ENCODE measurements around the gene PCBP4. TPM values are rescaled to one million over a fixed set of nuclear protein-coding genes. Genes with fewer than 3 reads are reported as not detected.

PCBP4 gene
- total and polyA plus RNA-seq, 2 experiments from 2014 or later: 40.4 to 71.2 TPM

GRCh38 chr3:51961602-51962569 lies 5.4 kb downstream of the PCBP4 start:
- H3K4me3 ChIP-seq: no peak overlapping the region
- H3K9ac ChIP-seq: no peak overlapping the region
- TF ChIP-seq EZH2phosphoT487 (IDR thresholded peaks at IDR 0.05; ENCODE audit: insufficient read depth, low read depth): no peak
- TF ChIP-seq EZH2 (IDR thresholded peaks at IDR 0.05; ENCODE audit: insufficient read depth, poor library complexity, severe bottlenecking): no peak
- H3F3A ChIP-seq (ENCODE audit: insufficient read depth): no peaks in the 10 kb centered on the region
- no peaks in the 10 kb centered on the region for H4K20me1 ChIP-seq (ENCODE audit: insufficient read depth)
- no peak overlapping the region for H2AFZ ChIP-seq
- no peak overlapping the region for H3K27ac ChIP-seq
- 0 out of 2 replicates have a peak, but pooled peaks cover 6% of the 10 kb centered on the region for H3K4me1 ChIP-seq (ENCODE audit: insufficient read depth)
- peaks cover 24% of the 10 kb centered on the region; the same call in 1 of the 2 replicates for H3K79me2 ChIP-seq (ENCODE audit: insufficient read depth)
- no peaks in the 10 kb centered on the region for H3K27me3 ChIP-seq (replicated peaks; ENCODE audit: insufficient read depth)
- H3K4me2 ChIP-seq (ENCODE audit: unreplicated experiment): no peak overlapping the region
- in situ Hi-C loops (cut with MboI): no loop called here
- 67 to 68% methylated on average over 9 of the region's 9 CpGs for WGBS, 2 experiments (ENCODE audit: low coverage in 1 of 2, low lambda C conversion rate in 2 of 2, missing lambda C conversion rate in 2 of 2)
- no peaks in the 10 kb centered on the region for H3K36me3 ChIP-seq (ENCODE audit: low read depth)
- DNase-seq: no peak
- H3K9me2 ChIP-seq (ENCODE audit: insufficient read depth): no peaks in the 10 kb centered on the region
- H3K9me3 ChIP-seq (ENCODE audit: low read depth): no peaks in the 10 kb centered on the region

GRCh38 chr3:51961011-51961410 lies 6.2 kb downstream of the PCBP4 start:
- Histone ChIP-seq H3K9me3 (ENCODE audit: low read depth) (no peaks in the 10 kb centered on the region), H3F3A (ENCODE audit: insufficient read depth) (no peaks in the 10 kb centered on the region), H3K79me2 (ENCODE audit: insufficient read depth) (peaks cover 15% of the 10 kb centered on the region; the same call in 1 of the 2 replicates), H4K20me1 (ENCODE audit: insufficient read depth) (no peaks in the 10 kb centered on the region), H3K4me3 (no peak overlapping the region), H3K36me3 (ENCODE audit: low read depth) (no peaks in the 10 kb centered on the region), H3K4me1 (ENCODE audit: insufficient read depth) (no peaks in the 10 kb centered on the region), H3K4me2 (ENCODE audit: unreplicated experiment) (no peak overlapping the region), H3K27ac (no peak overlapping the region), H3K9ac (no peak overlapping the region), H2AFZ (no peak overlapping the region), H3K27me3 (replicated peaks; ENCODE audit: insufficient read depth) (no peaks in the 10 kb centered on the region), H3K9me2 (ENCODE audit: insufficient read depth) (no peaks in the 10 kb centered on the region)
- TF ChIP-seq EZH2phosphoT487 (IDR thresholded peaks at IDR 0.05; ENCODE audit: insufficient read depth, low read depth) (no peak), EZH2 (IDR thresholded peaks at IDR 0.05; ENCODE audit: insufficient read depth, poor library complexity, severe bottlenecking) (no peak)
- in situ Hi-C loops (cut with MboI): no loop called here
- no peak for DNase-seq
- WGBS, 2 experiments (ENCODE audit: low coverage in 1 of 2, low lambda C conversion rate in 2 of 2, missing lambda C conversion rate in 2 of 2): 92 to 93% methylated on average over 16 to 18 of the region's 18 CpGs

GRCh38 chr3:51960386-51960785 lies 6.9 kb downstream of the PCBP4 start:
- WGBS, 2 experiments (ENCODE audit: low coverage in 1 of 2, low lambda C conversion rate in 2 of 2, missing lambda C conversion rate in 2 of 2): 91 to 92% methylated on average over 10 of the region's 10 CpGs
- Histone ChIP-seq H3K27ac (no peak overlapping the region), H3K4me2 (ENCODE audit: unreplicated experiment) (no peak overlapping the region), H3K79me2 (ENCODE audit: insufficient read depth) (peaks cover 9% of the 10 kb centered on the region; the same call in 1 of the 2 replicates), H3K4me3 (no peak overlapping the region), H3K27me3 (replicated peaks; ENCODE audit: insufficient read depth) (no peaks in the 10 kb centered on the region), H3K9me3 (ENCODE audit: low read depth) (no peaks in the 10 kb centered on the region), H3K36me3 (ENCODE audit: low read depth) (no peaks in the 10 kb centered on the region), H4K20me1 (ENCODE audit: insufficient read depth) (no peaks in the 10 kb centered on the region), H3K9me2 (ENCODE audit: insufficient read depth) (no peaks in the 10 kb centered on the region), H3K4me1 (ENCODE audit: insufficient read depth) (no peaks in the 10 kb centered on the region), H3F3A (ENCODE audit: insufficient read depth) (no peaks in the 10 kb centered on the region), H3K9ac (no peak overlapping the region), H2AFZ (no peak overlapping the region)
- no peak for DNase-seq
- in situ Hi-C loops (cut with MboI): no loop called here
- TF ChIP-seq EZH2 (IDR thresholded peaks at IDR 0.05; ENCODE audit: insufficient read depth, poor library complexity, severe bottlenecking) (no peak), EZH2phosphoT487 (IDR thresholded peaks at IDR 0.05; ENCODE audit: insufficient read depth, low read depth) (no peak)

GRCh38 chr3:51959651-51960050 lies 7.6 kb downstream of the PCBP4 start:
- Histone ChIP-seq H2AFZ (no peak overlapping the region), H4K20me1 (ENCODE audit: insufficient read depth) (no peaks in the 10 kb centered on the region), H3F3A (ENCODE audit: insufficient read depth) (no peaks in the 10 kb centered on the region), H3K36me3 (ENCODE audit: low read depth) (no peaks in the 10 kb centered on the region), H3K9me2 (ENCODE audit: insufficient read depth) (no peaks in the 10 kb centered on the region), H3K4me3 (no peak overlapping the region), H3K27me3 (replicated peaks; ENCODE audit: insufficient read depth) (no peaks in the 10 kb centered on the region), H3K79me2 (ENCODE audit: insufficient read depth) (0 out of 2 replicates have a peak, but pooled peaks cover 2% of the 10 kb centered on the region), H3K9me3 (ENCODE audit: low read depth) (no peaks in the 10 kb centered on the region), H3K9ac (no peak overlapping the region), H3K27ac (no peak overlapping the region), H3K4me1 (ENCODE audit: insufficient read depth) (no peaks in the 10 kb centered on the region), H3K4me2 (ENCODE audit: unreplicated experiment) (no peak overlapping the region)
- DNase-seq: no peak
- no peak for TF ChIP-seq EZH2 (IDR thresholded peaks at IDR 0.05; ENCODE audit: insufficient read depth, poor library complexity, severe bottlenecking)
- no peak for TF ChIP-seq EZH2phosphoT487 (IDR thresholded peaks at IDR 0.05; ENCODE audit: insufficient read depth, low read depth)
- 92 to 99% methylated on average over 7 of the region's 7 CpGs for WGBS, 2 experiments (ENCODE audit: low coverage in 1 of 2, low lambda C conversion rate in 2 of 2, missing lambda C conversion rate in 2 of 2)
- in situ Hi-C loops (cut with MboI): no loop called here

All from GM23248 (cell line).